Progenitor cell of endocrine pancreas (in vitro differentiated cells): Measurements from ENCODE around the gene ADAM10. TPM values are rescaled to one million over a fixed set of nuclear protein-coding genes. Genes with fewer than 3 reads are reported as not detected.

ENCODE experiments used
- DNase-seq: peaks from one replicate; pipeline ENCODE4 v3.0.0; 2021; ENCODE audit warnings: low spot score; ENCODE audit not compliant: unreplicated experiment
- H3K27ac Mint-ChIP-seq: 2 replicates; pipeline ENCODE4 v1.8.0; 2021; ENCODE audit warnings: mild to moderate bottlenecking, moderate library complexity, mixed read lengths
- H3K27me3 Mint-ChIP-seq: 2 replicates; pipeline ENCODE4 v1.8.0; 2021; ENCODE audit warnings: mixed read lengths
- H3K36me3 Mint-ChIP-seq: 2 replicates; pipeline ENCODE4 v1.8.0; 2022; ENCODE audit warnings: mixed read lengths; ENCODE audit not compliant: insufficient read depth
- H3K4me1 Mint-ChIP-seq: 2 replicates; pipeline ENCODE4 v1.8.0; 2021; ENCODE audit warnings: low read depth, mixed read lengths
- H3K4me3 Mint-ChIP-seq: 2 replicates; pipeline ENCODE4 v1.8.0; 2021; ENCODE audit warnings: low read depth, mild to moderate bottlenecking, moderate library complexity, mixed read lengths
- H3K9me3 Mint-ChIP-seq: 2 replicates; pipeline ENCODE4 v1.8.0; 2021; ENCODE audit warnings: low read depth, mixed read lengths
- total RNA-seq: library from RNA; stranded (reverse); gene quantifications from 2 replicates; pipeline ENCODE4 v1.2.1, GENCODE V29; 2021
- TF ChIP-seq, protein P1 (sequence below): fragments of 200-600 bp; sonication (generic); IDR thresholded peaks from one replicate; pipeline ENCODE4 v1.5.0; 2021; ENCODE audit warnings: antibody characterized with exemption, mild to moderate bottlenecking; ENCODE audit not compliant: unreplicated experiment

ADAM10 gene
- total RNA-seq, 1 donor from 2014 or later: 237 TPM

DNA sequence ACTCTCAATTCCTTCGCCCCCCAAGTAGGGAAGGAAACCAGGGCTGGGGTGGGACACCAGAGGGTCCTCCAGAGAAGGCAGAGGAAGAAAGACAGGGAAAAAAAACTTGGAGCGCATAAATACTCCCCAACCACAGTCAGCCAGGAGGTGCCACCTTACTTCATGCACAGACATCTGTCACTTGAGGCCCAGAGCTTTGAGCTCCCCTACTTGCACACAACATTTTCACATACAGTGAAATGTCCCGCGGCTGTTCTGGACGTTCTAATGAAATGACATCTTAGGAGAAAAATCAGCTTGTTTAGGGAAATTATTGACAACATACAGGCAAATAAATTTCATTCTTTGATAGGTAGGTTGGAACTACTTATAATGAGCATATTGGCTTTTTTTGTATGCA is 204.8 kb downstream of the ADAM10 start:
- TF ChIP-seq, protein P1, sequence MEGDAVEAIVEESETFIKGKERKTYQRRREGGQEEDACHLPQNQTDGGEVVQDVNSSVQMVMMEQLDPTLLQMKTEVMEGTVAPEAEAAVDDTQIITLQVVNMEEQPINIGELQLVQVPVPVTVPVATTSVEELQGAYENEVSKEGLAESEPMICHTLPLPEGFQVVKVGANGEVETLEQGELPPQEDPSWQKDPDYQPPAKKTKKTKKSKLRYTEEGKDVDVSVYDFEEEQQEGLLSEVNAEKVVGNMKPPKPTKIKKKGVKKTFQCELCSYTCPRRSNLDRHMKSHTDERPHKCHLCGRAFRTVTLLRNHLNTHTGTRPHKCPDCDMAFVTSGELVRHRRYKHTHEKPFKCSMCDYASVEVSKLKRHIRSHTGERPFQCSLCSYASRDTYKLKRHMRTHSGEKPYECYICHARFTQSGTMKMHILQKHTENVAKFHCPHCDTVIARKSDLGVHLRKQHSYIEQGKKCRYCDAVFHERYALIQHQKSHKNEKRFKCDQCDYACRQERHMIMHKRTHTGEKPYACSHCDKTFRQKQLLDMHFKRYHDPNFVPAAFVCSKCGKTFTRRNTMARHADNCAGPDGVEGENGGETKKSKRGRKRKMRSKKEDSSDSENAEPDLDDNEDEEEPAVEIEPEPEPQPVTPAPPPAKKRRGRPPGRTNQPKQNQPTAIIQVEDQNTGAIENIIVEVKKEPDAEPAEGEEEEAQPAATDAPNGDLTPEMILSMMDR: no peak
- no peak for DNase-seq
- Mint-ChIP-seq H3K36me3 (no peaks in the 10 kb centered on the region), H3K27ac (no peak overlapping the region), H3K9me3 (no peaks in the 10 kb centered on the region), H3K27me3 (peaks cover 33% of the 10 kb centered on the region), H3K4me3 (no peak overlapping the region), H3K4me1 (peaks cover 18% of the 10 kb centered on the region)

DNA sequence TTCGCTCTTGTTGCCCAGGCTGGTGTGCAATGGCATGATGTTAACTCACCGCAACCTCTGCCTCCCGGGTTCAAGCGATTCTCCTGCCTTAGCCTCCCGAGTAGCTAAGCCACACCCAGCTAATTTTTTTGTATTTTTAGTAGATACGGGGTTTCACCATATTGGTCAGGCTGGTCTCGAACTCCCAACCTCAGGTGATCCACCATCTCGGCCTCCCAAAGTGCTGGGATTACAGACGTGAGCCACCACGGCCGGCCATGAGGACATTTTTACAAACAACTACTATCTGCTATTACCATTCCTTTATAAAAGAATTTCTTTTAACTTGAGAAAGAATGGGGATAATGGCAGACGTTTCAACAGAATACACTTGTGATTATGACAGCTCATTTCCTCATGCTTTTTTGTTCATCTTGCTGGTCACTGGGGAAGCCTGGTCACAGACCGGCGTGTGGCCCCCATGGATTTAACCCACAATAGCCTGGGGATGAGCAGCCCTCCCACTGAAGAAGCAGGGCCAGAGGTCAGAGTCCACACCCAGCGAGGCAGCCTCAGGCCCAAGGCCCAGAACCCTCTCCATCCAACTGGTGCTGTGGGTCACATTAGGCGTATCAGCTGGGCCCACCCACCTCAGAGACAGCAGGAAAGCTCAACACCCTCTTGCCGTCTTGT is 205.7 kb downstream of the ADAM10 start:
- TF ChIP-seq, protein P1: no peak
- no peak for DNase-seq
- Mint-ChIP-seq H3K27me3 (peaks cover 29% of the 10 kb centered on the region), H3K9me3 (no peaks in the 10 kb centered on the region), H3K4me3 (no peak overlapping the region), H3K36me3 (no peaks in the 10 kb centered on the region), H3K27ac (no peak overlapping the region), H3K4me1 (peaks cover 18% of the 10 kb centered on the region)

DNA sequence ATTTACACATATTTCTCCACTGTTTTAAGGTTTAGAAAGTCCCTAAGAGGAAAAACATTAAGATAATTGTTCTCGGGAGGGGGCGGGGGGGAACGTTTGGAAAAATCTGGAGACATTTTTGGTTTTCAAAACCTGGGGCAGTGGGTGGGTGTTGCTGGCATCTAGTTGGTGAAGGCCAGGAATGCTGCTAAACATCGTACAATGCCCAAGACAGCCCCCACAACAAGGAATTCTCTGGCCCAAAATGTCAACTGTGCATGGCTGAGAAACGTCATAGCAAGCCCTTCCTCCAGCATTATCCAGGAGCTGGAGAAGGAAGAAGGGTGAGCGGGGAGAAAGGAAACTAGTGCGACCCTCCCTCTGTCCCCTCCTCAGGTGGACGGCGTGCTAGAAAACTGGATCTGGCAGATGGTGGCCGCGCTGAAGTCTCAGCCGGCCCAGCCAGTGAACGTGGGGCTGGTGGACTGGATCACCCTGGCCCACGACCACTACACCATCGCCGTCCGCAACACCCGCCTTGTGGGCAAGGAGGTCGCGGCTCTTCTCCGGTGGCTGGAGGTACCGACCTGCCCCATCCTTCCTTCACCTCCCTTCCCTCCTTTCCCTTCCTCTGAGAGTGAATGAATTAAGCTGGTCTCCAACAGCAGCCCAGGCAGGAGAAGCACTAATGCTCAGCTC is 208.0 kb downstream of the ADAM10 start:
- TF ChIP-seq, protein P1: no peak
- DNase-seq: no peak
- Mint-ChIP-seq H3K9me3 (no peaks in the 10 kb centered on the region), H3K36me3 (no peaks in the 10 kb centered on the region), H3K4me3 (no peak overlapping the region), H3K4me1 (peaks cover 19% of the 10 kb centered on the region), H3K27ac (peak overlapping the region; percentile 59), H3K27me3 (peaks cover 19% of the 10 kb centered on the region)

GRCh38 chr15:58539548-58539947 is 210.0 kb downstream of the ADAM10 start:
- Mint-ChIP-seq H3K4me3 (no peak overlapping the region), H3K27me3 (peaks cover 32% of the 10 kb centered on the region), H3K9me3 (no peaks in the 10 kb centered on the region), H3K36me3 (no peaks in the 10 kb centered on the region), H3K4me1 (peaks cover 21% of the 10 kb centered on the region), H3K27ac (no peak overlapping the region)
- TF ChIP-seq, protein P1: no peak
- no peak for DNase-seq

DNA sequence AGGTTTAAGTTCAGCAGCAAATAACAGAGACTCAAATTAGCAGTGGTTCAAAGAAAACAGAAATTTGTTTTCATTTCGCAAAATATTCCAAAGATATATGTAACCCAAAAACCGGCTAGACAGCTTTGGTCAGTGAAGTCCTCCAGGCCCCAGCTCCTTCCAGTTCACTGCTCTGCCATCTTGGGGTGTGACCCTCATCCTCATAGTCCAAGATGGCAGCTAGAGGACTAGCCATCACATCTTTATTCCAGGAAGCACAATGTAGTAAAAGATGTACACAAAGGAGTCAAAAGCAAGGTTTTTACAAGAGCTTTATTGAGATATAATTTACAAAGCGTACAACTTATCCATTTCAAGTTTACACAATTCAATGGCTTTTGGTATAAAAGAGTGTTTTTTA is 210.6 kb downstream of the ADAM10 start:
- H3K4me1 Mint-ChIP-seq: peaks cover 21% of the 10 kb centered on the region
- H3K27ac Mint-ChIP-seq: no peak overlapping the region
- DNase-seq: no peak
- no peaks in the 10 kb centered on the region for H3K36me3 Mint-ChIP-seq
- peaks cover 34% of the 10 kb centered on the region for H3K27me3 Mint-ChIP-seq
- TF ChIP-seq, protein P1: no peak
- H3K9me3 Mint-ChIP-seq: no peaks in the 10 kb centered on the region
- no peak overlapping the region for H3K4me3 Mint-ChIP-seq

Other genes with a start within 250 kb of the ADAM10 start
- gene MINDY2, start 21.6 kb upstream of the ADAM10 start, total RNA-seq: 23.1 and 27.1 TPM in 2 replicates
- 144 and 151 TPM in 2 replicates for gene SLTM, start 184.0 kb upstream of the ADAM10 start, total RNA-seq
- gene RNF111, start 238.0 kb upstream of the ADAM10 start, total RNA-seq: 39.0 and 40.1 TPM in 2 replicates